Measurements from ENCODE around the gene SNRPF.

Gene SNRPF

DNA sequence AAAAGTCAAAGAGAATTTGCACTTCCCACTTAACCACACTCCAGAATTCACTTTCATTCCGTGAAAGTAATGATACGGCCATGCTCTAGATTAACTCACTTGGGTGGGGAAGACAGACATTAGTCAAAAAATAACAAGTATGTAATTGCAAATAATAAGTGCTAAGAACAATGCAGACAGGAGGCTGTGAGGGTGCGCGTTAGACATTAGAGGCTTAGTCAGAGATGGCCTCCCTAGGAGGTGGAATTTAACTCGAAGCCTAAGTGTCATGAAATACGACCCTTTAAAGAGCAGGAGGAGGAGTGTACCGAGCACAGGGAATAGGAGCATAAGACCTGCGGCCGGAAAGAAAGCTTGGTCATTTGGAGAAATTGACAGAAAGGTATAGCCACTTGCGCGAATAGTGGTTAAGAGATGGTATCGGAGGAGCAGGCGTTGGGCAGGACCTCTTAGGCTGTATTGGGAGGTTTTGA lies 628 bp downstream of the SNRPF start:
- DNase-seq (ENCODE audit: low spot score), result peak; percentile 8

DNA sequence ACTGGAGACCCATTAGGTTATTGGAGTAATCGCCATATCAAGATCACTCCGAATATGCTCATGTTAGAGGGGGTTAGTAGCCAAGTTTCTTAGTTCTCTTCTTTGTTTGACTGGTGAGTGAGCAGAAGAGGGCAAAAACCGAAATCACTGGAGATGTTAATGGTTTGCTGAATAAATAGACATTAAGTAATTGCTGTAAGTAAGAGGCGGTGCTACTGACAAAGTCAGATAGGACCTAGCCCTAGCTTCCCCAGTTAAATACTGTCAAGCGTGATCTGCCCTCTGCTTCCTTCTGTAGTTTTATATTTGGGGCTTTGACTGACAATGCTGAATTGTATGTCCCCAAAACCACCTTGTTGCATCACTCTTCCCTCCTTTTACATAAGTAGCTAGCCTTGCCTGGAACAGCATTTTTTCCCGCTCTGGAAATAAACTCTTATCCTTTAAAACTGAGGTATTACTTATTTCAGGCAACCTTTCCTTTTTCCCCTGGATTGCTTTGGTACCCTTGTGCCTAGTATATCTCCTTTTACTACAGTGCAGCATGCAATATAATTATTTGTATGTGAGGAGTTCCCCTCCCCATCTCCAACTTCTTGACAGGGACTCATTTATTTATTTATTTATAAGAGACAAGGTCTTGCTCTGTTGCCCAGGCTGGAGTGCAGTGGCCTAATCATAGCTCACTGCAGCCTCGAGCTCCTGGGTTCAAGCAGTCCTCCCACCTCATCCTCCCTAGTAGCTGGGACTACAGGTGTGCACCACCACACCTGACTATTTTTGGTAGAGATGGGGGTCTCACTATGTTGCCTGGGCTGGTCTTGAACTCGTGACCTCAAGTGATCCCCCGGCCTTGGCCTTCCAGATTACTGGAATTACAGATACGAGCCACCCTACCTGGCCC lies 1.4 kb downstream of the SNRPF start:
- no peak for DNase-seq (ENCODE audit: low spot score)

GRCh38 chr12:95862038-95862437 lies 3.3 kb downstream of the SNRPF start:
- no peak for DNase-seq (ENCODE audit: low spot score)

DNA sequence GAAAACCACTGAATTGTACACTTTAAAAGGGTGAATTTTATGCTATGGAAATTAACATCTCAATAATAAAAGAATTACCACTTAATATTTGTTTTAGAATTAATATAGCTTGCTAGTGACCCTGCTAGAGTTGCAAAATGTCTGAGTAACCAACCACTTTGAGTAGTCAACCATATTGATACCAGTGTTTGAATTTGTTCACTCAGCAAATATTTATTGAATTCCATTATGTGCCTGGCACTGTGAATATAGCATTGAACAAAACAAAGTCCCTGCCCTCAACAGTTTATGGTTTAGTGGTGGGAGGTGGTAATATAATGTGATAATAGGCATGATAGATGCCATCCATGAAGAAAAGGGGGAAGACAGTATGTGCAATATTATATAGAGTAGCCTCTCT lies 4.6 kb downstream of the SNRPF start:
- DNase-seq (ENCODE audit: low spot score), result no peak

DNA sequence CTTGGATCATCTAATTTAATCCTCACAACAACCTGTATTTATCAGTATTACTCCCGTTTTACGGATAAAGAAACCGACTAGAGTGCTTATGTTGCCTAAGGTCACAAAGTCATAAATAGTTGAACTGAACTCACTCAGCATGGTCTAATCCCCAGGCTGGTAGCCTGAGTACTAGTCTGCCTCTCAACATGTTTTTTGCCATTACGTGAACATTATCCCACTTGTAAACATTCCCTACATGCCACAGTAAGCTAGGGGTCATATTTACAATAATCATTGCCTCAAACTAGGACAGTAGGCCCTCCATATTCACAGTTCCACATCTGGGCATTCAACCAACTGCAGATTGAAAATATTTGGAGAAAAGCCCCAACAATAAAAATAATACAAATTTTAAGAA lies 12.1 kb downstream of the SNRPF start:
- DNase-seq (ENCODE audit: low spot score), result no peak

DNA sequence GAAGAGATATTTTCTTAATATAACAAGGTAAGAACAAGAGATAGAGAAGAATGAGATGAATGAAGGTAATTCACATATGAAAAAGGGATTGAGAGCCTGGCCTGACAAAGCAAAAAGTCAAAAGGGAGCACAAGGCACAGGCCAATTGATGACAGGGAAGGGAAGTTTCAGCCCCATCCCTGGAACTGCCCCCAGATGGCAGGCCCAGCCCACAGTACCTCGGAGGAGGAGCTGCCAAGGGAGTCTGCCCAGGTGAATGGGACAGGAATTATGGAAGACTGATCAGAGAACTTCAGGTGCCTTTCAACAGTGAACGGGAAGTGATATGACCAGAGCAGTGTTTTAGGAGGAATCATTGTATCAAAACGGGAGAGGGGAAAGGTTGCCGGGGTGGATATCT lies 15.7 kb downstream of the SNRPF start:
- no peak for DNase-seq (ENCODE audit: low spot score)

GRCh38 chr12:95877622-95878021 lies 18.9 kb downstream of the SNRPF start:
- DNase-seq (ENCODE audit: low spot score), result no peak

- DNase-seq (ENCODE audit: low spot score), result no peak
Measured at GRCh38 chr12:95880895-95881294, 22.1 kb downstream of the SNRPF start.

DNA sequence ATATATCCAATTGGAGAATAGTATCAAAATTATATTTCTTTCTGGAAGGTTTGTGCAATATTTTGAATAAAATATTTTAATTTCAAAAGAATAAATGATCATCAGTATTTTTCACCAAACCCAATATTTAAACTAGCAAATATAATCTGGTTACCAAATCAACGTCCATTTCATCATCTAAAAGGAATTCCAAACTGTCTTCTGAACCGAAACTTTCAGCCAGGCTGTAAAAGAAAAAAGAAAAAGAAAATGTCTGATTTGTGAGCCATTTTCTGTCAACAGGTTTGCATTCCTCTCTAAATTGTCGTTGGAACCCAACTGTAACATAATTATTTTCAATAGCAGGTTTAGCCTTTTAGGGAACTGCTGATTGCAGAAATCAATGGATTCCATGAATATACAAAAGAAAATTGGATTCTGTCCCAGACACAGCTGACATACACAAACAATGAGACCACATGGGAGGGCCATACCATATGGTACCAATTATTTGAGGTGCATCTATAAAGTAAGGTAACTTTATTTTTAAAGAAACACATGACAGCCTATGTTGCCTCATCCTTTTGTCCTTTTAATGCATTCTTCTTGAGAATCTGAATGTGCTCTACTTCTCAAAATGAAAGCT lies 22.7 kb downstream of the SNRPF start:
- DNase-seq (ENCODE audit: low spot score), result no peak

- DNase-seq (ENCODE audit: low spot score), result no peak
Measured at GRCh38 chr12:95882080-95882479, 23.3 kb downstream of the SNRPF start.

GRCh38 chr12:95882873-95883272 lies 24.1 kb downstream of the SNRPF start:
- no peak for DNase-seq (ENCODE audit: low spot score)

GRCh38 chr12:95884998-95885397 lies 26.2 kb downstream of the SNRPF start:
- no peak for DNase-seq (ENCODE audit: low spot score)

GRCh38 chr12:95887311-95887710 lies 28.6 kb downstream of the SNRPF start:
- no peak for DNase-seq (ENCODE audit: low spot score)

GRCh38 chr12:95890958-95891357 lies 32.2 kb downstream of the SNRPF start:
- DNase-seq (ENCODE audit: low spot score), result no peak

GRCh38 chr12:95896846-95897245 lies 38.1 kb downstream of the SNRPF start:
- no peak for DNase-seq (ENCODE audit: low spot score)

DNA sequence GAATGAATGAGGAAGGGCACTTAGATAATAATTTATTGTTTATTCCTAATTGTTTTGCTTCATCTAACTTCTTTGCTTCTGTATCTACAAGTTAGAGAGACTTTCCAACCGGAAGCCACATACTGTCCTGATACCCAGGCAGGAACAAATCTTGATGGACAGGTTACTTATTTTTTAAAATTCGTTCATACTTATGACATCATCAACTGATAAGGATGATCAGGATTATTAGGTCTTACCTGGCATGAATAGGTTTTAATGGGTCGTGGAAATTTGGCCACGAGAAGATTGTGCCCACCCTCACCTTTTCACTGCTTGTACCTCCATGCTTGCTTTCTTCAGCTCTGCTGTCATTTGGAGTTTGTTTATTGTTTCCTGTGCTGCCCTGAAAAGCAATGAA lies 39.3 kb downstream of the SNRPF start:
- DNase-seq (ENCODE audit: low spot score), result no peak

- DNase-seq (ENCODE audit: low spot score), result no peak
Measured at GRCh38 chr12:95908573-95908972, 49.8 kb downstream of the SNRPF start.

GRCh38 chr12:95909871-95910270 lies 51.1 kb downstream of the SNRPF start:
- DNase-seq (ENCODE audit: low spot score), result no peak

All from CD4-positive, alpha-beta T cell treated with Interleukin-2 at 100 ng/mL for 4 hours (primary cell).